ENCODE measurements around the gene AGAP1.

AGAP1 gene

DNA sequence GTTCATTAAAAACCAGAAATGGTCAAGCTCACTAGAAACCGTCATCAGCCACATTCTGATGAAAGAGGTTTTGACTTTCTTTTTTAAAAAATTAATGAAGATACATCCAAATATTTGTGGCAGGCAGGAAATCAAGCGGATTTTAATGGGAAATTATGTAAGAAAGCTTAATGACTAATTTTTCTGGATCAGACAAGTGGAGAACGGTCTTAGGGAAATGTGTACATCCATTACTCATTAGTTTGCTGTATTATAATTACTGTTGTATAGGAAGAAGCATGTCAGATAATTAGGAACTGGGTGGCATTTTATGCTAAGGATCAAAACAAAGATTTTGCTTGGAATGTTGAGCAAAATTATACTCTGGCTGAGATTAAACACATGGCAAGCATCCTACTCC is 39.4 kb downstream of the AGAP1 start:
- no peak for DNase-seq (ENCODE audit: low read depth)

DNA sequence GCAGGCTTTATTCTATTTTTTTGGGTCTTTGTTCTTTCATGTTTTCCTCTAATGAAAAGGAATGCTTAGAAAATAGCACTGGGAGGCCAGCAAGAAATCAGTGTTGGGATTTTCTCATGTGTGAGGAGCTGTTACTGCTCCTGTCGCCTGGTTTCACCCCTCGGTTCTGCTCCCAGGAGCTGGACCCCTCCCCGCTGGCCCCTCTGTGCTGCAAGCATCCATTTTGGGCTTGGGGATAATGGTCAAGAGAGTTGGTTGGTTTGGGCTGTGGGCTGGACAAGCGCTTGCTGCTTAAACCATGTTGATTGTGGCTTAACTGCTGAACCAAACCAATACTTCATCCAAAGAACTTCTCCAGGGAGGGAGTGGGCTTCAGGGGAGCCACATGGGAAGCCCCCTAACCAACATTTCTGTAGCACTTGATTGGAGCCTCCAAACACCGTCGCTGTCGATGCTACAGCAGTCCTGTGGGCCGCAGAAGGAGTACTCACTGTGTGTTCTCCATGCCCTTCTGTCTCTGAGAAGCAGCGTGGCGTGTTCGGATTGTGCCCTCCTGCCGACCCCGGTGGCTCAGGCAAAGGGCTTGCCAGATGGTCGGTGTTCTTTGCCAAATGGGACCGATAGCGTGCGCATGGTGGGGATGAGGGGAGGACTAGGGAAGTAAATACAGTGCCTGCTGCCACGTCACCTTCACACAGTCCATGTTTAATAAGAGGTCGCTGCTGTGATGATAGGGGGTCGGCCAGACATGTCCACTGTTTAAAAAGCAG is 40.0 kb downstream of the AGAP1 start:
- DNase-seq (ENCODE audit: low read depth), result no peak

DNA sequence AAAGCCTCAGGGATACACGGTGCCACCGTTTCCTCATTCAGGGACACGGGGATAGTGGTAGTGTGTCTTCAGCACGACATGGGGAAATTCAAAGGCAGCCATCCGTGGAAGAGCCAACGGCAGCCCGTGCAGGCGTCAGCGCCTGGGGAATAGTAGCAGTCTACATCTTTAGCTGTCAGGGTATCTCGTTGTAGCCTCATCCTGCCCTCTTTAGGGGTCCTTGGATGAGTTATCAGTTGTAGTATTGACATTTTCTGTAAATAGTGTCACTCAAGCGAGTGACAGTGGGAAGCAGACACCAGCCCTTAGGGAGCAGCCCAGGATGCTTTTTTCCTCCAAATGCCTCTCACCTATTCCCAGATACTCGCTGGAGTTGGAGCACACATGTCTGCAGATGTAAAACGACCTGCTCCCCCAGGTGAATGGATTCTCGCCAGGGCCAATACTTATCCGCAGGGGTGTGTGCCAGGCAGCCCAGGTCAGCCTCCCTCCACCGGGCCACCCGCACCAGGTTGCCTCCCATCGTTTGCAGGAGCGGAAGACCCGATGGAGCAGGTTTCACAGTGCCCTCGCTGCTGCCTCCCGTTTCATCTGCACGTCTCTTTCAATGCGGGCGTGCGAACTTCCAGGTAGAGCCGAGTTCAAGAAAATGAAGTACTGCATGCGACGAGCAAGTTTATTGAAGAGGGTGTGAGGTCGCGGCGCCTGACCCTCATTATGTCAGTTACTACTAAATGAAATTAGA is 41.0 kb downstream of the AGAP1 start:
- DNase-seq (ENCODE audit: low read depth), result no peak

DNA sequence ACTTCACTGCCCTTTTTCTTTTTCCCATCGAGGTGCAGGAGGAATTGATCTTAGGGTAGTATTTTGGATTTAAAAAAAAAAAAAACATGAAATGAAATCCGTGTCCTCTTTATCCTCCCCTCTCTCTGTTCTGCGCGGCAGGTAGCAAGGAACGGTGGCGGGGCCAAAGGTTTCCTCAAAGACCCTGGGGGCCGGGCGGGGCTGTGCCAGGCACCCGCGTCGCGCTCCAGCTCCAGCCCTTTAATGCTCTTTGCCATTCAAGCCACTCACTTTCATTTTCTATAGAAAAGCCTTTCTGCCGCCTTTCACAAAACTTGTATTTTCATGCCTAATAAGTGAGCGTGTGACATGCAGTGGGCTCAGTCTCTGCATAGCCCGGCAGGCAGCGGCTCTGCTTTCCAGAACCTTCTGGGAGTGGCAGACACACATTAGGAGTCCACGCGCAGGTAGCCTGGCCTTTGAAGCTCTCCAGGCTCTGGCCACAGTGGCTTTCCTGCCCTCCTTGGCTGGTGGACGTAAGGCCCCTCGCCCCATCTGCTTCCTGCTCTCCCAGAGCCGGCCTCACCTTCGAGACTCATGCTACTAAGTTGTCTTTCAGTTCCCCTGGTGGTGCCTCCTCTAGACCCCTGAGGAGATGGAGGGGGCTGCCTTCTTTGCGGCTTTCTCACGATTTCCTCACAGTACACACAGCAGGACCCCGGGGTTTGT is 41.7 kb downstream of the AGAP1 start:
- DNase-seq (ENCODE audit: low read depth), result no peak

DNA sequence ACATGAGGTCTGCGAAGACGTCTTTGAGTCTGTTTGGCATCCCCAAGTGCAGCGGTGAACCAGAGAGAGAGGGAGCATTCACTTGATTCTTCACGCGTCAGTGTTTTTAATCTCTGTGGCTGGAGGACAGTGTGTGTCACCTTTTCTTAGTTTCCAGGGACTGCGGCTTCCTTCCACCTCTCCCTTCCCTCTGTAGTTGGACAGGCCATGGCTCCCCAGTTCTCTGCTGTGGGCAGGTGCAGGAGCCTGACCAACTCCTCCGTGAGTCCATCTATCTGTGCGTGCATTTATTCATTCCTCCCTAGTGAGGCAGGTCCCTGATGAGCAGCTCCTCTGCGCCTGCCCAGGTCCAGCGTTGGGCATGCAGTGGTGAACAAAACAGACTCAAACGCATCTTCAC is 42.9 kb downstream of the AGAP1 start:
- no peak for DNase-seq (ENCODE audit: low read depth)

DNA sequence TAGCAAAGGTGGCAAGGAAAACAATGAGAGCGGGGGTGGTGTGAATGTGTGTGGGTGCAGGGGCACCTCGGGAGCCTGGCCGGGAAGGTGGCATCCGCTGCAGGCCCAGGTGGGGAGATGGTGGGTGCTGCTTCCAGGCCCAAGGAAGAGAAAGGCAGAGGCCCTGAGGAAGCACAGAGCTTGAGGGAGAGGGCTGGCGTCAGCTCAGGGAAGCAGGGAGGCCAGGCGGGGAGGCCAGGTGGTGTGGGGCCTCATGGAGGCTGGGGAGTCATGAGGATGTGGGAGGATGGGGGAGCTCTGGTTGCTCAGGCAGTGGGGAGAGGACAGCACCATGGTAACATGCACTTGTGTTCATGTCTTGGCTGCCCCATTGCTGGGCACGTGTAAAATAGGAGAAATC is 43.3 kb downstream of the AGAP1 start:
- DNase-seq (ENCODE audit: low read depth), result no peak

DNA sequence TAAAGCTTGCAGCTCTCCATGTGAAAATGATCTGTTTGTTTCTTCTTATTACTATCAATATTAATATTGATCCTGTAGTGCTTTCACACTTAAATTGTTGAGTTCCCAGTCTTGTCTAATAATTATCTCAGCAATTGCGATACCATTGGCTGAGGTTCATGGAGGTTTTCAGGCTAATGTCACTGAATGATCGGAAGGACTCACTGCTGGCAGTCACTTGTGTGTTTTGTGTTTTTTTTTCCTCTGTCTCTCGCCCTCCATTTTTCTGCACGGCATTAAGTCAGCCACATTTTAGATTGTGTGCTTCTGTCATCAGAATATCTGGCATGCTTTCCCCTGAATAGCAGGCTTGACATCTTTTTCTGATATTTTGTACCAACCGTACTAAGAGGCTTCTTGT is 43.7 kb downstream of the AGAP1 start:
- DNase-seq (ENCODE audit: low read depth), result no peak

DNA sequence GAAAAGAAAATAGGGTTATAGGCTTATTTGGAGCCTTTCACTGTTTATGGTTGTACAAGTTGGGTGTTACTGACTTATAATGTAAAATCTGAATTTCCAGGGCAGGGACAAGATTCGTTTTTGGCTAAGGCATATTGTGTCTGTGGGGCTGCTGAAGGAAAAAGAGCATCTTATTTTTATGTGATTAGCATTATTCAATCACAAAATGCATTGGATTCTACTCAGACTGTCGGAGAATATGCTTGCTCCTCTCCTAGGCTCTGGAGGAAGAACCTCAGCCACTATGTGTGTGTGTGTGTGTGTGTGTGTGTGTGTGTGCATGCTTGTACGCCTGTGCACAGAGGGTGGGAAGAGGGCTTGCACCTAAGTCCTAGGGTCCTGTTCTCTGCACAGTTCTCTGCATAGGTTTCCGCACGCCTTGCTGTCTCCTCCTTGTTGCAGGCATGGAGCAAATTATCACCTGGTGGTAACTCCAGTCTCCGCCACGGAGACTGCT is 44.3 kb downstream of the AGAP1 start:
- DNase-seq (ENCODE audit: low read depth), result no peak

DNA sequence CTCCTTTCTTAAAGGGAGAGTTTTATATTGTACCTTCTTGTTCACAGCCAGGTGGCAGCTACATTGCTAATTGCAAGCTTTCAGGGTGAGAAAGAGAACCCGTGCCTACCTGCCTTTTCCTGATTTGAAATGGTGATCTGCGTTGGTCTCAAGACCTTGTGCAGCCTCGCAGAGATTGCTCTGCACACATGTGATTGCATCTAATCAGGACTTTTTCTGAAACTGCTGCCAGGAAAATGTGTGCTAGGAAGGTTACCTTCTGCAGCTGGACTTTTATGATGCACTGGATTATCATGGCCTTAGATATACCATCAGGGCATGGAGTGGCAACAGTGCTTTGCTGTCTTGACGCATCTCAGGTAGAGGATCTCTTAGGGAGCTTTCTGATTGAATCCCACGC is 45.1 kb downstream of the AGAP1 start:
- no peak for DNase-seq (ENCODE audit: low read depth)

DNA sequence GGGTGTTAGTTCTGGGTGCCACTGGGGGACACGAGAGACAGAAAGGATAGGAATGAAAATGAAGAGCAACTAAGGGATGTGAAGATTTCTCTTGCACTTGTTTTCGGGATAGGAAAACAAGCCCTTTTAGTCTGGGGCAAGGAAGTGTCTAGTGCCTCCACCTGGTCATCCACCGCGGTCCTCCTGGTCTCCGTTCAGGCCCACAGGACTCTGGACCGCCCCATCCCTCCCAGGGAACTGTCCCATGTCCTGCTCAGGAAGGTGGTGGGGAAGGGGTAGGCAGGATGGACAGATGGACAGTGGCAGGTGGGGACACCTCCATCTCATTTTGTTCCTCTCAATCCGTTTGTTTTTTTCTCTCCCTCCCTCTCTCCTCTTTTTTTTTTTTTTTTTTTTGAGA is 45.9 kb downstream of the AGAP1 start:
- no peak for DNase-seq (ENCODE audit: low read depth)

DNA sequence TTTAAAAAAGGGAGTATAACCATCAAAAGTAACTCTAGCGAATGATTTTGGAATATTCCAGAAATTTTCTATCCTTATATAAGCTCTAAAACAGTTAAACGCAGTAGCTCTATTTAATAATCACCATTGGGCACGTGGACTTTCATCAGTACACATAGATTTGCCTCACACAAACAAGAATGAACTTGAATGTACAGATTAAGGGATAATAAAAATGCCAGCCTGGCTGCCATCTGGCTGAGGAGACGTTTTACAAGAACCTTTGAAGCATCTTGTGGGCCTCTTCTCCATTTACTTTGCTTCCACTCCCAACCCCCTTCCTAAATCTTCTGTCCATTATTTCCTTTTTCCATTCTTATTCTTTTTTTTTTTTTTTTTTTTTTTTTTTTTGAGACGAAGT is 47.2 kb downstream of the AGAP1 start:
- no peak for DNase-seq (ENCODE audit: low read depth)

DNA sequence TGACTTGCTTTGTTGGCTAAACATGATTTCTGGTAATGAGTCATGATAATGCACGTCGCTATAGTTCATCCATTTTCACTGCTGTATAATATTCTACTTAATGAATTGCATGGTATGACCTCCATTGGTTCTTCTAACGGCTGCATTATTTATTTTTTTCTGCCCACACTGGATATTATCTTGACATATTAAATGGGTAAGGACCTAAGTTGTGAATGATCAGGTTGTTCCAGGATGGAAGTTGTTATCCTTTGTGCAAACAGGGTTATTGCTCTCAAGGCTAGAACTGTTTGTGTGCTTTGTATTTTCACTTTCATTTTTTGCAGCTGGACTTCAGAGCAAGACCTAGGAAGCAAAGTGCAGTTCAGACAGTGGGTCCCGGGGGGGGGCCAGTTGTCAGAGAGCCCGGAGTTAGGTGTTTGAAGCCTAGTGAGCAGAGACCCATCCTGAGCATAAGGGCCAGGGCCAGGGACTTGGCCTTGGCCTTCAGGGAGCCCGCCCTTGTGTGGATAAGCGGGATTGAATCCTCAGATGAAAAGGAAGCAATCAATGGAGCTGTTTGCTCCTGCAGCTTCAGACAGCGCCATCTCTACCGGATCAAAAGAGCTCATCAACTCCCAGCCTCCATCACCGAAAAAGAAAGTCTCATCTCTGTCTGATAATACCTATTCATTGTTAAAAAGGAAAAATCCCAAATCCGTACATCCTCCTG is 48.2 kb downstream of the AGAP1 start:
- DNase-seq (ENCODE audit: low read depth), result no peak

DNA sequence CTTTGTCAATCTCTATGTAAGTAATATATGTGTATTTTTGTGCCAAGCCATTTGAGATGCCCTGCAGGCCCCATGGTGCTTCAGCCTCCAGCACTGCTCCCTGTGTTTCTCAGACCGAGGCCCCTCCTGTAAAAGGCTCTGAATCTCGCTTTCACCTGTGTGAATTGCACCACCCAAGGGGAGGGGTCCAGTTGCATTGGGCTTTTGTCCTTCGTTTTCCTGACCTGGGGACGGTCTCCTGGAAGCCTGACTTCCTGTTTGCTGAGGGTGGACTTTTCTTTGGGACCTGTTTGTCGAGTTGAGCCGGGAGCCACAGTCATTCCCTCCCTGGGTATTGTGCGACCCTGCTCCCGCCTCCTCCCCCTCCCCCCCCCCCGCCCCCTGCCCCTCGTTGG is 48.9 kb downstream of the AGAP1 start:
- no peak for DNase-seq (ENCODE audit: low read depth)

DNA sequence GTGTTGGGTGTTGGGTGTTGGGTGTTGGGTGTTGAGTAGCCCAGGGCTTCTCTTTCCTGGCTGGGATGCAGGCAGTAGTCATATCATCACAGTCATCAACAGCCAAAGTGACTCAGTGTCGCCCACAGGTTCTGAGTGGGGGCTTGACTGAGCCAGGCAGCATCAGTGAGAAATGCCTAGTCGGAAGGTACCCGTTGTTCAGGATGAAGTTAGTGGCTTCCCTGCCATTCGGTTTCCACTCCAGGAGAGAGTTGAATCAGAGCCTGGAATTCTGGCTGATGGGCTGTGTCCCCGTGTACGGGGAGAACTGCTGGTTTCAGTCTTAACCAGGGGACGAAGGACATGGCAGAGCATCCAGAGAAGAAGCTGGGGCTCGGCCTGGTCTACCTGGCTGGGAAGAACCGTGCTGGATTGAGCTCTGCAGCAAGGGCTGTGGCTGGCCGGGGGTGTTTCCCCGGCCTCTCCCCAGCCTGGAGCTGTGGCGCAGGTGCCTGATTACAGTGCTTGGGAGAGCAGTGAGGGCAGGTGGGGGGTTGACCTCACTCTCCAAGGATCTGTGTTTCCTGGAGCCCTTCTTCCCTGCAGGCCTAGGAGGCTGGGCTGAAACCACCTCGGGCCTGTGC is 49.4 kb downstream of the AGAP1 start:
- no peak for DNase-seq (ENCODE audit: low read depth)

DNA sequence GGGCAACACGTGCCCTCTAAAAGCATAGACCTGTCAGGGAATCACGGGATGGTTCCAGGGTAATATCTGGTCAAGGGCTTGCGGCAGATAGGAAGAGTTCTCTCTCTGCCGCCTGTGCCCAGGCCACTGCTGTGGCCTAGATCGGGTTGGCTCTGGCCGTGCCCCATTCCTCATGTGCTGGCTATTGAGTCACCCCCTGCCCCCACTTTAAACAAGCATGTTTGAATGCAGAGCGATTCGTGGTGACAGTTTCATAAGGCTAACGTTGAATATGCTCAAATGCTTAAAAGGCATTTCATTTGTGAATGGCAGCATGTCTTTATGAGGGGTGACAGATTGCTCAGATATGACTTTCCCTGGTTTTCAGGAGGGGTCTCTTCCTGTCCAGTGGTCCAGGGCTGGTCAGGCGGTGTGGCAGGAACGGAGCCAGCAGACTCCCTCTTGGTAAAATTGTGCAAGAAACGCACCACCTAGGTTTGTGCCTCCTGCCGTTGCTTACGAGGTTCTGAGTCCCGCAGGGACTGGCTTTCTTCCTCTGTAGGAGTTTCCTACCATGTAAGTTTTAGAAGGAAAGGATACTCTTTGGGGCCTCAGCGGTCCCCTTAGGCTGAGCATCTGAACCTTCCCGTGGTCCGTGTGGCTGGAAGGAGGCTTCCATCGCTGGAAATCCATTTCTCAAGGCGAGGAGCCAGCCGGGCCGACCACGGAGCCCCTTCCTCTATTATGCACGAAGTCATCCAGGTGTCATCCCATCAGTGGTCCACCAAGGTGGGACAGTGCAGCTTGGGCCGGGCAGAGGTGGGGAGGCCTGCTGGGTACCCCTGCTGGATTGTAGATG is 50.2 kb downstream of the AGAP1 start:
- no peak for DNase-seq (ENCODE audit: low read depth)

DNA sequence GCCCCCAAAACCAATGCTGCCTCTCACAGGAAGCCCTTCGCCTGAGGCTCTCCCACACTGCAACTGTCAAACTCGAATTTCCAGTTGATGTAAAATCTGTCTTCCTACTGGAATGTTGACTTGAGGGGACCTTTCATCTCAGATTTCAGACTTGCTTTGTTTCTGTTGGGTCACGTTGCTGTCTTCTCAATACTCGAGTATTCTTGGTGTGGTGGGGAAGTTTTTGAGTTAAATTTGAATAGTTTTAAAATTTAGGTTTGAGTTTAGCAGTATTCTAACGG is 50.8 kb downstream of the AGAP1 start:
- no peak for DNase-seq (ENCODE audit: low read depth)

DNA sequence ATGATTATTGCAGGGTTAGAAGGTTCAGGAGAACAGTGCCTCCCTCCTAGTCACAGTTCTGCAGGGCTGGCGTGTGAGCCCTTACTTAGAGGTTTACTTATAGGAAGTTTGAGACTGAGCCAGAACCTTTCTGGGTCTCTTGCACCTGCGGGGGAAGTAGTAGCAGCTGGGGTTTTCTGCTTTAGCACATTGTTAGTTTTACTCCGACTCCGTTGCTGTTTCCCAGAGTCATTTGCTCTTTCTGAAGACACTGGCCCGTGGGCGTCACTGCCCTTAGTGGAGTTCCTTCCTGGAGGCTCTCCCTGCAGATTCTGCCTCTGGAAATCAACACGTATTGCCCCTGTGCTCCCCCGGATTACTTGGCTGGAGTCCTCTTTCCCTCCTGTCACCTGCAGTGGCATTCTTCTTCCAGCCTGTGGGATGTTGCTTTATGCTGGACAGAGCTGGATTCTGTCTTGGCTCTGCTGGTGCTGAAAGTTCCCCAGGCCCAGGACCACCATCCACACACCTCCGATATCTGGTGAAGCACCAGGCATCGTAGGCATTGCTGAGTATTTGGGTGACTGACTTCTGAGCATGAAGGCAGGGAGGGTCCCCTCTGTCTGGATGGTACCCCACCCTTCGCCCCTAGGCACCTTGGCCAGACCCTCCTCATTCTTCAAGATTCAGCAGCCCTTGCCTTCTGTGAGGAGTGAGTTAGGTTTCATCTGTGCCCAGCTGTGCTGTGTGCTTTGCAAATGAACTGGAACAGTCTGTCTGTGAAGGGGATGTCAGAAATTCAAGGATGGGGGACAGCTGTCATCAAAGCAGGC is 51.7 kb downstream of the AGAP1 start:
- no peak for DNase-seq (ENCODE audit: low read depth)

DNA sequence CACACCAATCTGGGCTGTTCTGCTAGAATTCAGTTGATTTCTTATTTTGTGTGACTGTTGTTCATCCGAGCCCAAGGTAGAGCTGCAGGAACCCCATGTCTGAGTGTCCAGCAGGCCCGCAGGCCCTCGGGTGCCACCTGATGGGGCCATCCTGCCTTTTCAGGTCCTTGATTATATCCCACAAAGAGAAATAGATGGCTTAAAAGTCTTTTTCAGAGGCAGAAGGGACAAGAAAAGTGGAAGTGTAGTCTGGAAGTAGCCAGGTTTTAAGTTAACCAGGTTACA is 52.2 kb downstream of the AGAP1 start:
- no peak for DNase-seq (ENCODE audit: low read depth)

DNA sequence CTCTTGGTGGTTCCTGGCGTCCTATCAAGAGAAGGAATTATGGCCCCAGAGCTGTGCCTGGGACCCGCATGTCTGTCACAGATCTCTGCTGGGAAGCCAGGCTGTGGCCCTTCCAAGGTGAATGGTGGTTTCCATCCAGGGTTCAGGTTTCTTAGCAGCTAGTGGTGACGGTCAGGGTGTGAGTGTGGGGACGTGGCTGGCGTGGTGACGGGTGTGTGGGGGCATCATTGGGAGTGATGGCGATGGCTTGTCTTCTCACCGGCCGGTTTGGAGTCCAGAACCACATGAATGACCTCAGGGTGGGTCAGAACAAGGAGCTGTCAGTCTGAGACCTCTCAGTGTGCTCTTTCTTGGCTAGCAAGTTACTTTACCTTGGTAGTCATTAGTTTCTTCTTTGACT is 52.6 kb downstream of the AGAP1 start:
- no peak for DNase-seq (ENCODE audit: low read depth)

DNA sequence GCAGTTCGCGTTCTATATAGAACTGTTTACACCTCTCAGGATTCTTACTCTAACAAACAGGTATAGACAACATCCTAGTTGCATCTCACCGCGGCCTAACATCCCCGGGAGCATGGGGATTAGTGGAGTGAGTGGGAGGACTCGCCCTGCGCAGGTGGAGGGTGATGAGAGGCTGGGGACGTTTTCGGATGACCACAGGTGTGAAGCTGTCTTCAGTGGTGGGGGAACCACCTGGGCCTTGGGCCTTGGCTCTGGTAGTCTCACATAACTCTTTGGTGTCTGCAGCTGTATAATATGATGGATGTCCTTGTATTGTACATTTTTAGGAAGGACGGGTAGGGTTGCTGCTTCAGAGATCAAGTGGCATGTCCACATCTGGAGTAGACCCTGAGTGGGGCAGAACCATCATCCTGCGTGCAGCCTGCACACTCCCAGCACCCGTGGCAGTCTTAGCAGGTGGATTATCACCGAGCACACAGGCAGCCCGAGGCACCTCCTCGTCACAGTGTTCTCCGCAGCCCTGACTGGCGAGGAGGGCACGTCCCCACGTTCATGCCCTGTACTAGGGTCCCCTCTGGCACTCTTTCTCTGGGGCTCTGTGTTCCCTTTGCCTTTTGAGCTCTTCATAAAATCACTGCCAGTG is 56.0 kb downstream of the AGAP1 start:
- no peak for DNase-seq (ENCODE audit: low read depth)
